K562 (cell line): Measurements from ENCODE around the gene SLC22A4. TPM values are rescaled to one million over a fixed set of nuclear protein-coding genes. Genes with fewer than 3 reads are reported as not detected.

ENCODE experiments used
- E2F5 ChIP-seq: sonication (generic); formaldehyde crosslinking; IDR thresholded peaks from 2 replicates; pipeline ENCODE4 v1.8.0; 2022; ENCODE audit warnings: mild to moderate bottlenecking, missing genetic modification reagents
- GTF2E2 ChIP-seq: fragments of 200-800 bp; sonication (Bioruptor generic); IDR thresholded peaks from 2 replicates; pipeline ENCODE4 v1.6.1; 2016; ENCODE audit warnings: missing genetic modification characterization, missing compliant biosample characterization
- ID3 ChIP-seq, 2 experiments: fragments of 250-450 bp in 1 of 2; fragments of 450-650 bp in 1 of 2; sonication (Bioruptor Pico) in 1 of 2; IDR thresholded peaks; 2 replicates each; pipeline versions ENCODE4 v1.6.1 to v1.8.0; 2016 to 2021; ENCODE audit warnings: mild to moderate bottlenecking in 2 of 2, moderate library complexity in 2 of 2, missing compliant biosample characterization in 1 of 2, missing genetic modification characterization in 1 of 2
- POLR2G ChIP-seq: fragments of 200-400 bp; formaldehyde crosslinking; IDR thresholded peaks from 2 replicates; pipeline ENCODE4 v1.6.1; 2017; ENCODE audit warnings: low read depth, mild to moderate bottlenecking, antibody characterized with exemption, low read length, moderate library complexity
- RBM22 ChIP-seq: fragments of 200-400 bp; formaldehyde crosslinking; IDR thresholded peaks from 2 replicates; pipeline ENCODE4 v1.6.1; 2018; ENCODE audit warnings: low read length, low read depth; ENCODE audit not compliant: poor library complexity, severe bottlenecking
- RNF2 ChIP-seq: sonication (generic); IDR thresholded peaks from 2 replicates; pipeline ENCODE4 v1.6.1; 2016
- SIN3B ChIP-seq: fragments of 450-650 bp; IDR thresholded peaks from 2 replicates; pipeline ENCODE4 v1.6.1; 2017; ENCODE audit warnings: low read depth, mild to moderate bottlenecking, moderate library complexity
- SOX6 ChIP-seq: fragments of 450-650 bp; IDR thresholded peaks from 2 replicates; pipeline ENCODE4 v1.6.1; 2014; ENCODE audit warnings: mild to moderate bottlenecking
- TCF3 ChIP-seq: sonication (generic); formaldehyde crosslinking; IDR thresholded peaks from 2 replicates; pipeline ENCODE4 v1.4.0; 2020; ENCODE audit warnings: mild to moderate bottlenecking, missing genetic modification reagents
- THRA ChIP-seq: fragments of 450-650 bp; IDR thresholded peaks from 2 replicates; pipeline ENCODE4 v1.6.1; 2017; ENCODE audit warnings: mild to moderate bottlenecking, moderate library complexity
- THRB ChIP-seq: fragments of 450-650 bp; formaldehyde crosslinking; conservative IDR thresholded peaks from 2 replicates; pipeline ENCODE4 v1.4.0; 2022; ENCODE audit warnings: mild to moderate bottlenecking, missing genetic modification characterization
- XRCC5 ChIP-seq: fragments of 200-400 bp; formaldehyde crosslinking; IDR thresholded peaks from 2 replicates; pipeline ENCODE4 v1.6.1; 2017; ENCODE audit warnings: low read depth, mild to moderate bottlenecking, low read length
- ZNF184 ChIP-seq: sonication (generic); formaldehyde crosslinking; IDR thresholded peaks from 2 replicates; pipeline ENCODE4 v1.5.0; 2020; ENCODE audit warnings: missing genetic modification reagents
- ZNF589 ChIP-seq: fragments of 200-800 bp; sonication (Bioruptor generic); IDR thresholded peaks from 2 replicates; pipeline ENCODE4 v1.6.1; 2016; ENCODE audit warnings: low read depth, missing genetic modification characterization, missing compliant biosample characterization
- ZNF644 ChIP-seq: fragments of 200-800 bp; sonication (Bioruptor generic); IDR thresholded peaks from 2 replicates; pipeline ENCODE4 v1.6.1; 2016; ENCODE audit warnings: low read depth, missing genetic modification characterization, missing compliant biosample characterization
- ZNF740 ChIP-seq, 3 experiments: fragments of 200-800 bp in 1 of 3; sonication (Bioruptor generic) in 1 of 3; sonication (generic) in 1 of 3; formaldehyde crosslinking in 1 of 3; IDR thresholded peaks; 2 replicates each; pipeline versions ENCODE4 v1.6.1 to v1.8.0; 2016 to 2022; ENCODE audit warnings: mild to moderate bottlenecking in 2 of 3, missing compliant biosample characterization in 2 of 3, missing genetic modification characterization in 2 of 3, missing genetic modification reagents in 1 of 3
- polyA plus RNA-seq, 8 experiments: library from polyadenylated mRNA; depleted of rRNA in 4 of 8; stranded (reverse) in 5 of 8; unstranded in 3 of 8; fragments of >200 nt; fragmentation: Nextera tagmentation in 2 of 8; fragmentation: Illumina TruSeq in 1 of 8; extraction: Ambion mirVana in 2 of 8; extraction: Trizol in 1 of 8; gene quantifications; 2 replicates each; pipeline versions ENCODE4 v1.2.1 to v1.2.3, GENCODE V29; 2011 to 2014; ENCODE audit warnings: inconsistent platforms in 1 of 8, missing spikeins in 1 of 8
- total RNA-seq, 7 experiments: library from RNA; depleted of rRNA in 6 of 7; stranded (reverse); fragments of >200 nt in 6 of 7; fragmentation: Illumina TruSeq in 2 of 7; extraction: Trizol in 2 of 7; gene quantifications; 2 replicates each; pipeline versions ENCODE4 v1.2.1 to v1.2.3, GENCODE V29; 2011 to 2021; ENCODE audit warnings: low replicate concordance in 1 of 7

SLC22A4 gene
- total and polyA plus RNA-seq, 9 of the 15 experiments (the other 6 are each of a cell fraction or from before 2014, with no cell fraction given) = 2.7 to 9.5 (median 6.2) TPM

GRCh38 chr5:132369474-132370180 lies 75.4 kb downstream of the SLC22A4 start, which contains the start of gene SLC22A5 (continued):
- no peak for TF ChIP-seq ID3 (CRISPR knock-in tag; IDR thresholded peaks at IDR 0.05)
- TF ChIP-seq ID3 (tag; IDR thresholded peaks at IDR 0.05) = peak; percentile 57; the same call in 1 of the 2 replicates
- TF ChIP-seq SIN3B = 0 out of 2 replicates have a peak, but pooled peaks have one; percentile 27
- no peak for TF ChIP-seq GTF2E2 (tag)
- no peak for TF ChIP-seq ZNF184
- no peak for TF ChIP-seq XRCC5
- TF ChIP-seq THRB (CRISPR knock-in tag) = no peak
- TF ChIP-seq ZNF644 (tag) = no peak
- no peak for TF ChIP-seq ZNF589 (CRISPR knock-in tag)
- TF ChIP-seq RBM22 = no peak
- peak; percentile 28; the same call in 1 of the 2 replicates for TF ChIP-seq SOX6
- TF ChIP-seq THRA = no peak
- peak; percentile 18; the same call in 1 of the 2 replicates for TF ChIP-seq TCF3 (CRISPR knock-in tag)
- TF ChIP-seq E2F5 (CRISPR knock-in tag) = 0 out of 2 replicates have a peak, but pooled peaks have one; percentile 51
- peak; percentile 88 for TF ChIP-seq POLR2G
- no peak for TF ChIP-seq RNF2
- peak; percentile 76 for TF ChIP-seq ZNF740 (CRISPR knock-in tag; IDR thresholded peaks at IDR 0.05)
- TF ChIP-seq ZNF740 (tag; IDR thresholded peaks at IDR 0.05) = no peak
